ENCODE results near the gene PRMT1. TPM values are rescaled to one million over a fixed set of nuclear protein-coding genes. Genes with fewer than 3 reads are reported as not detected.

PRMT1 gene
- total RNA-seq, 1 donor from 2014 or later = 122 TPM

DNA sequence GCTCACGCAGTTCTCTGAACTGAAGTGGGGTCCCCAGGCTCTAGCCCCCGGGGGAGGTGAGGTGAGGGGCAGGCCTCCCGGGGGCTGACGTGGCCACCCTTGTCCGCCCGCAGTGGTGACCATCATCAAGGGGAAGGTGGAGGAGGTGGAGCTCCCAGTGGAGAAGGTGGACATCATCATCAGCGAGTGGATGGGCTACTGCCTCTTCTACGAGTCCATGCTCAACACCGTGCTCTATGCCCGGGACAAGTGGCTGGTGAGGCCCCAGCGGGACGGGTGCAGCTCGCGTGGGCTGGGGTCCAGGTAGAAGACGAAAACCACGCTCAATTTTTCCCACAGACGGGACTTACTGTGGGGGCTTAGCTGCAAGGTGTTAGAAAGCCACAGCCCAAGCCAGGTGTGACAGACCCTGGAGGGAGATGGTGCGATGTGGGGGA lies 6.8 kb downstream of the PRMT1 start:
- ATAC-seq (no peak), DNase-seq (ENCODE audit: missing footprints) (peak; percentile 11)
- intact Hi-C loops (cut with DNase I) = no loop called here

DNA sequence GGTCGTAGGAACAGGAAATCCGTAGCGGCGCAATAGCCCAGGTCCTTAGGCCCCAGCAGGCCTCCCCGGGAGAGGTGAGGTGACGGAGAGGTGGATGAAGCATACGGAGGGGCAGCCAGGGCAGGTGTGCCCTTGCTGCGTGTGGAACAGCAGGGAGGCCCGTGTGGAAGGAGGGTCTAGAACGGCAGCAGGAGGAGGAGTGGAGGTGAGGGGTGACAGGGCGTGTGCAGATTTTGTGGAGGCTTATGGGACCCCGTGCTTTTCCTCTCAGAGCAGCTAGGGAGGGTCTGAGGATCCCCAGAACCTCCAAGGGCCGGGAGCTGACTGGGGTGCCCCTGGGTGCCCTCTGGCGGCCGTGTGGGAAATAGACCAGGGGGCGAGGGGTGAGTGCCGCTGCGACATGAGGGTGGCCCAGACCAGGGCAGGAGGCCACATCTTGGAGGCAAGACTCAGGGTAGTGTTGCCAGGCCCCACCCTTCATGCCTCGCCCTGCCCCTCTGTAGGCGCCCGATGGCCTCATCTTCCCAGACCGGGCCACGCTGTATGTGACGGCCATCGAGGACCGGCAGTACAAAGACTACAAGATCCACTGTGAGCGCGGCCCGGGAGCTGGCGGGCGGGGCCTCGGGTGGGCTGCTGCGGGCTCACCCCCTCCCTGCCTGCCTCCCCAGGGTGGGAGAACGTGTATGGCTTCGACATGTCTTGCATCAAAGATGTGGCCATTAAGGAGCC lies 7.3 kb downstream of the PRMT1 start:
- intact Hi-C loops (cut with DNase I) = no loop called here
- ATAC-seq = no peak

DNA sequence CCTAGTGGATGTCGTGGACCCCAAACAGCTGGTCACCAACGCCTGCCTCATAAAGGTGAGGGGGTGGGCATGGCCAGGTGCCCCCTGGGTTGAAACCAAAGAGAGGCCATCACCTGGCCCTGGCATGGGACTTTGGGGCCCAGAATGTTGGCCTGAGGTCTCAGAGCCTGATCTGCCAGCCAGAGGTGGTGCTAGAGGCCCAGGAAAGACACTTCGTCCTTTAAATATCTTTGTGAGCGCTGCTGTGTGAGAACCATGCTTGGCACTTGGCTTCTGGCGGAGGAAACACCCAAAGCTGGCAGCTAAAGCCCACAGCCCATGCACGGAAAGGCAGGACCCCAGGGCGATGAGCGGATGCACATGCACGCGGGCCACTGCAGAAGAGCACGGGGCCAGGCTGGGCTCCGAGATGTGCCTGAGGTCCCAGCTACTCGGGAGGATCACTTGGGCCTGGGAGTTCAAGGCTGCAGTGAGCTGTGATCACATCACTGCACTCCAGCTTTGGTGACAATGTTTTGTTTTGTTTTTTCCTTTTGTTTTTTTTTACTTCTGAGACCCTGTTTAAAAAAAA lies 8.0 kb downstream of the PRMT1 start:
- DNase-seq (ENCODE audit: missing footprints) = no peak
- no peak for ATAC-seq
- intact Hi-C loops (cut with DNase I) = no loop called here

More for the DNA sequence above, 7.3 kb downstream of the PRMT1 start:
- DNase-seq (ENCODE audit: missing footprints) = peak; percentile 57

GRCh38 chr19:49685845-49686332 lies 8.8 kb downstream of the PRMT1 start:
- no peak for ATAC-seq
- DNase-seq (ENCODE audit: missing footprints) = no peak
- intact Hi-C loops (cut with DNase I) = no loop called here

GRCh38 chr19:49686503-49687088 lies 9.5 kb downstream of the PRMT1 start:
- no peak for ATAC-seq
- intact Hi-C loops (cut with DNase I) = no loop called here
- no peak for DNase-seq (ENCODE audit: missing footprints)

DNA sequence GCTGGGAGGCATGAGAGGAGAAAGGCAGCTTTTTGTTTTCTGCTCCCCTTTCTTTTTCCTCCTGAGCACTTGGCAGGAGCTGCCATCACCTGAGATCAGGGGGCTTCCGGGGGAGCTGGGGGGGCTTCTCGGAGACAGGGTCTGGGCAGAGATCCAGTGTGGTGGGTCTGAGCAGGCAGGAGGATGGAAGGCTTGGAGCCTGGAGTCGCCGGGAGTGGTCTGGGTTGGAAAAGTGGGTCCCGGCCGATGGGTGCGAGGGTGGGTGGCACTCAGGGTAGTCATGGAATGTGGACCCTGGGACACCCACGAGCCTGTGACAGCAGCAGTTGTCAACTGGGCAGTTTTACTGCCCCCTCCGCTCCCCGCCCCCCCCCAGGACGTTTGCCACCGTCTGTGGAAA lies 10.1 kb downstream of the PRMT1 start:
- intact Hi-C loops (cut with DNase I) = no loop called here
- no peak for DNase-seq (ENCODE audit: missing footprints)
- no peak for ATAC-seq

DNA sequence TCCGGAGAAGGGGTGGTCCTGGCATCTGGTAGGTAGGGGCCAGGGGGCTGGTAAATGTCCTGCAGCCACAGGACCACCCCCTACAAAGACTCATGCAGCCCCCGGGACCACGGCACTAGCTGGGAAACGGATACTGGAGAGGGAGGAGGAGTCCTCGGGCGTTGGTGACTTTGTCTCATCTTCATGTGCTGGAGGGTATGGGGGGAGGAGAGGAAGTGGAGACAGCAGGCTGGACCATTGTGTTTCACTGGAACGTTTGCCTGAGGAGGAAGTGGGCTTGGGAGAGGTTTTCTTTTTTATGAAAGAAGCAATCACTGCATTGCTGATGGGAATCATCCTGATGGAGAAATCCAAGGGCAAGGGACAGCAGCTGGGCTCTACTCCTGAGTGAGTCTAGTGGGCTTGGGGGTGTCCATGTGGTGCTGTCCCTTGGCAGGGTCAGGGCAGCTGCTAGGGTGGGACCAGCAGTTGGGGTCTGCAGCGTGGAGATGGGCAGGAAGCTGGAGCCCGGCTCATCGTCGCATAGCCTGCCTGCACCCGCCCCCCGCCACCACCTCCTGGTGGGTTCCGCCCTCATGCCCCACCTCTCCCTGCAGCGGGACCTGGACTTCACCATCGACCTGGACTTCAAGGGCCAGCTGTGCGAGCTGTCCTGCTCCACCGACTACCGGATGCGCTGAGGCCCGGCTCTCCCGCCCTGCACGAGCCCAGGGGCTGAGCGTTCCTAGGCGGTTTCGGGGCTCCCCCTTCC lies 10.7 kb downstream of the PRMT1 start:
- intact Hi-C loops (cut with DNase I) = no loop called here
- DNase-seq (ENCODE audit: missing footprints) = no peak
- ATAC-seq = no peak

DNA sequence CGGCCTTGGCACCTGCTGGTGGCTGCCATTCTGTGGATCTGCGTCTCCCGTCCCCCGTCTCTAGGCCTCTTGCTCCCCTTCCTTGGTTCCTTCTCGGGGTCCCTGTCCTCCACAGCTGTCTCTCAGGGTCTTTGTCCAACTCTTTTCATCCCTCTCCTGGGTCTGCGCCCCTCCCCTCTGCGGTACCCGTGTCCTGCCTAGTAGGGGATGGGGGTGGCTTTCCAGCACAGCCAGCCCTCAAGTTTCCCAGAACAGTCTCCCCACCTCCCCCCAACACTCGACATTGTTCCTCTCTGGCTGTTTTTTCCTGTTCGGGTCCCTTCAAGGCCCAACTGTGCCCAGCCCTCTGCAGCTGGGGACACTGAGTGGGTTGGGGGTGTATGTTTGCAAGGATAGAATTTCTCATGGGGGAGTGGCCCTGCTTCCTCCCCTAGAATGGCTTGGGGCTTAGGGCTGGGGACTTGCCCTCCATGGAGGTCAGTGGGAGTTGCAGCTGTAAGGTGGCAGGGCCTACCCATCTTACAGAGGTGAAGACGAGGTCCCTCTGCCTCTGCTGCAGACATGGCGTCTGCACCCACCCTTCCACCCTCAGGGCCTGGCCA lies 11.6 kb downstream of the PRMT1 start:
- DNase-seq (ENCODE audit: missing footprints) (no peak), ATAC-seq (no peak)
- intact Hi-C loops (cut with DNase I) = no loop called here

GRCh38 chr19:49689133-49690078 lies 12.3 kb downstream of the PRMT1 start, which contains the start of gene ADM5:
Gene ADM5, plus strand, starts transcription at chr19:49689594. Its CDS starts 244 bp downstream, at chr19:49689838.
- peak; percentile 45 for ATAC-seq
- no peak for DNase-seq (ENCODE audit: missing footprints)
- intact Hi-C loops (cut with DNase I) = loop anchor here (5.0 kb wide), 1 partner anchor 73 kb away; the partner anchor contains the start of gene TSKS

GRCh38 chr19:49690079-49690655 lies 13.1 kb downstream of the PRMT1 start:
- ATAC-seq (peak; percentile 18), DNase-seq (ENCODE audit: missing footprints) (no peak)
- intact Hi-C loops (cut with DNase I) = loop anchor here (5.0 kb wide), 1 partner anchor 72 kb away; the partner anchor contains the start of gene TSKS

GRCh38 chr19:49690656-49691242 lies 13.7 kb downstream of the PRMT1 start, which contains the start of gene CPT1C:
Gene CPT1C, plus strand, starts transcription at chr19:49691116. Its CDS starts 1,137 bp downstream, at chr19:49692253.
- DNase-seq (ENCODE audit: missing footprints) (peak; percentile 87), ATAC-seq (peak; percentile 83)
- intact Hi-C loops (cut with DNase I) = loop anchor here (5.0 kb wide), 1 partner anchor 72 kb away; the partner anchor contains the start of gene TSKS

DNA sequence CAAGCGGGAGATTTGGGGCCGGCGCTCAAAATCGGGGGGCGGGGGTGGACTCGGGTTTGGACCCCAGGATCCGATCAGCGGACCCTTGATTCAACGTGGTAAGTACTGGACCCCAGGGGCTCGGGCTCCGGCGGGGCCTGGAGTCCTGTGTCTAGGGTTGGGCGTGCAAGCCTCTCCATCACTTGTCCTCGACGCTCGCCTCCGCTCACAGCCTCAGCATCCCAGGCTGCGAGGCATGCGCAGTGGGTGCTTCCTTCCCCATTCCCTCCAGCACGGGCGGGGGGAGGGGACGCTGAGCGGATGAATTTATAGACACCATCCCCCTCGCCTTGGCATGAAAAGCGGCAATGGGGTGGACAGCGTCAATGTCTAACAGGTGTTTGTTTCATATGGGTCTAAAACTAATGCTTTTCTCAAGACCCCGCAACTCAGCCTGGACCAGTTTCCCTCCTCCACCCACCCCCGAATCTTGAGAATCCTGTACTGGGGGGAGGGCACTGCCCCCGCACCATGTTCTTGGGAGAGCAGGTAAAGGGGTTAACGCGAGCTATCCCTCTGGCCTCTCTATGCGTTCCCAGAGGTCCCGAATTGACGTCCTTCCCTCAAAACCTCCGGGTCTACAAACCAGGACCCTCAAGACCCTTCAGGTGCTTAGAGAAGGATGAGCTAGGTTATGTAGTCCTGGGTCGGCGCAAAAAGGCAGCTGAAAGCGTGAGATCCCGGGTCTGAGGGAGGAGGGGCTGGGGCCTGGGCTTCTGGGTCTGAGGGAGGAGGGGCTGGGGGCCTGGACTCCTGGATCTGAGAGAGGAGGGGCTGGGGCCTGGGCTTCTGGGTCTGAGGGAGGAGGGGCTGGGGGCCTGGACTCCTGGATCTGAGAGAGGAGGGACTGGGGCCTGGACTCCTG lies 14.4 kb downstream of the PRMT1 start:
- ATAC-seq = peak; percentile 42
- no peak for DNase-seq (ENCODE audit: missing footprints)
- intact Hi-C loops (cut with DNase I) = loop anchor here (5.0 kb wide), 1 partner anchor 71 kb away; the partner anchor contains the start of gene TSKS

DNA sequence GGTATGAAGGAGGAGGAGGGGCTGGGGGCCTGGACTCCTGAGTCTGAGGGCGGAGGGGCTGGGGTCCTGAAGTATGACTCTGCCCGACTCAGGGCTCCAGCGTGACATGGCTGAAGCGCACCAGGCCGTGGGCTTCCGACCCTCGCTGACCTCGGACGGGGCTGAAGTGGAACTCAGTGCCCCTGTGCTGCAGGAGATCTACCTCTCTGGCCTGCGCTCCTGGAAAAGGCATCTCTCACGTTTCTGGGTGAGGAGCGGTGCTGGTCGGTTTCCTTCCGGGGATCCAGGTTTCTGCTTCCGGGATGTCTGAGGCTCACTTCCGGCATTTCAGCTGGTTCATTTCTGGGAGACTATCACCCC lies 15.1 kb downstream of the PRMT1 start:
- ATAC-seq = no peak
- no peak for DNase-seq (ENCODE audit: missing footprints)
- intact Hi-C loops (cut with DNase I) = loop anchor here (5.0 kb wide), 1 partner anchor 70 kb away; the partner anchor contains the start of gene TSKS

- ATAC-seq (no peak), DNase-seq (ENCODE audit: missing footprints) (no peak)
- intact Hi-C loops (cut with DNase I) = no loop called here
These were observed 19.0 kb downstream of the PRMT1 start for GRCh38 chr19:49696115-49696514.

GRCh38 chr19:49696865-49697264 lies 19.8 kb downstream of the PRMT1 start:
- ATAC-seq (no peak), DNase-seq (ENCODE audit: missing footprints) (no peak)
- intact Hi-C loops (cut with DNase I) = no loop called here

GRCh38 chr19:49699364-49699763 lies 22.3 kb downstream of the PRMT1 start:
- intact Hi-C loops (cut with DNase I) = no loop called here
- DNase-seq (ENCODE audit: missing footprints) (no peak), ATAC-seq (no peak)

Data from Right ventricle myocardium inferior (tissue), 1 donor.